Naive thymus-derived CD4-positive, alpha-beta T cell (primary cell): ENCODE data around the gene KSR2. TPM values are rescaled to one million over a fixed set of nuclear protein-coding genes. Genes with fewer than 3 reads are reported as not detected.

Experiments
- ATAC-seq: fragments of 150-1000 bp; cut with Tn5 transposase; 2 replicates; pipeline ENCODE4 v1.10.0; 2021; ENCODE audit warnings: mild to moderate bottlenecking, moderate library complexity
- CTCF ChIA-PET: fragments of 350-600 bp; sonication (Branson Sonifier 250); formaldehyde crosslinking; loops from one replicate; lab custom pipeline; 2021; ENCODE audit warnings: antibody characterized with exemption; lab: Charles Lee
- POLR2A ChIA-PET: fragments of 350-600 bp; sonication (Branson Sonifier 250); formaldehyde crosslinking; loops from one replicate; lab custom pipeline; 2021; ENCODE audit warnings: antibody characterized with exemption, inconsistent platforms; lab: Charles Lee
- DNase-seq, 9 donors: peaks; one replicate each; pipeline versions ENCODE4 v3.0.0 to v3.0.0-alpha.2; 2020 to 2022; ENCODE audit warnings: mixed read lengths in 1 of 9
- H3K27ac ChIP-seq: one replicate; pipeline ENCODE4 v1.7.0; 2013; ENCODE audit warnings: mild to moderate bottlenecking, low read depth, low read length, moderate library complexity
- H3K27me3 ChIP-seq, 2 donors: one replicate each; pipeline ENCODE4 v1.7.0; 2013; ENCODE audit warnings: low read length in 2 of 2, mild to moderate bottlenecking in 2 of 2, moderate library complexity in 2 of 2; ENCODE audit not compliant: control insufficient read depth in 2 of 2, insufficient read depth in 2 of 2
- H3K36me3 ChIP-seq, 3 experiments: 1 replicate in 2 of 3; 2 replicates in 1 of 3; pipeline ENCODE4 v1.7.0; 2013; ENCODE audit warnings: low read length in 3 of 3, mild to moderate bottlenecking in 3 of 3, moderate library complexity in 1 of 3; ENCODE audit not compliant: insufficient read depth in 3 of 3, control insufficient read depth in 2 of 3
- H3K4me1 ChIP-seq, 2 donors: one replicate each; pipeline ENCODE4 v1.7.0; 2013; ENCODE audit warnings: low read length in 2 of 2, mild to moderate bottlenecking in 2 of 2, moderate library complexity in 1 of 2; ENCODE audit not compliant: control insufficient read depth in 2 of 2, insufficient read depth in 2 of 2
- H3K4me3 ChIP-seq: 2 replicates; pipeline ENCODE4 v1.7.0; 2013; ENCODE audit warnings: mild to moderate bottlenecking, low read length
- H3K9me3 ChIP-seq, 3 experiments: 1 replicate in 2 of 3; 2 replicates in 1 of 3; pipeline ENCODE4 v1.7.0; 2013; ENCODE audit warnings: low read length in 3 of 3; ENCODE audit not compliant: control insufficient read depth in 2 of 3
- H3K27ac Mint-ChIP-seq, 9 donors: one replicate each; pipeline ENCODE4 v1.8.0; 2020 to 2022; ENCODE audit warnings: mixed read lengths in 9 of 9, mild to moderate bottlenecking in 8 of 9, moderate library complexity in 5 of 9, inconsistent platforms in 2 of 9
- H3K27me3 Mint-ChIP-seq, 5 donors: one replicate each; pipeline ENCODE4 v1.8.0; 2021 to 2022; ENCODE audit warnings: mixed read lengths in 5 of 5, mild to moderate bottlenecking in 1 of 5
- H3K36me3 Mint-ChIP-seq, 5 donors: one replicate each; pipeline ENCODE4 v1.8.0; 2020 to 2022; ENCODE audit warnings: mixed read lengths in 5 of 5, mild to moderate bottlenecking in 3 of 5, inconsistent platforms in 1 of 5
- H3K4me1 Mint-ChIP-seq, 7 donors: one replicate each; pipeline ENCODE4 v1.8.0; 2020 to 2022; ENCODE audit warnings: mixed read lengths in 7 of 7, mild to moderate bottlenecking in 3 of 7, inconsistent platforms in 1 of 7
- H3K4me3 Mint-ChIP-seq, 10 donors: one replicate each; pipeline ENCODE4 v1.8.0; 2020 to 2022; ENCODE audit warnings: mild to moderate bottlenecking in 10 of 10, mixed read lengths in 10 of 10, moderate library complexity in 6 of 10, inconsistent platforms in 2 of 10
- H3K9me3 Mint-ChIP-seq, 11 donors: one replicate each; pipeline ENCODE4 v1.8.0; 2020 to 2022; ENCODE audit warnings: mixed read lengths in 11 of 11, mild to moderate bottlenecking in 4 of 11, inconsistent platforms in 1 of 11, moderate library complexity in 1 of 11
- intact Hi-C, 2 donors: fragments of 100-400 bp; cut with micrococcal nuclease; formaldehyde crosslinking; loops; one replicate each; pipeline ENCODE4 v1.15.1; 2023
- polyA plus RNA-seq, 2 donors: library from polyadenylated mRNA; unstranded; fragments of 300-500 nt; fragmentation: Illumina TruSeq; gene quantifications; one replicate each; pipeline ENCODE4 v1.2.3, GENCODE V29; 2021
- total RNA-seq, 6 experiments: library from RNA in 5 of 6; stranded (reverse) in 5 of 6; gene quantifications; 1 replicate in 5 of 6; 2 replicates in 1 of 6; pipeline ENCODE4 v1.2.3 and lab custom pipeline; 2021 to 2026

KSR2 gene
- total and polyA plus RNA-seq, 7 experiments from 2014 or later = 0.03 to 0.07 TPM; not detected in 5

- POLR2A ChIA-PET = no interaction called here
- DNase-seq = no peak
- H3K36me3 ChIP-seq = no peaks in the 10 kb centered on the region
- H3K4me1 Mint-ChIP-seq = no peaks in the 10 kb centered on the region
- no peak overlapping the region for H3K4me3 ChIP-seq
- no peak overlapping the region for H3K27ac ChIP-seq
- H3K27me3 Mint-ChIP-seq = peaks cover 0 to 14% (median 8%) of the 10 kb centered on the region in 5 donors
- peaks cover 0 to 5% (median 0%) of the 10 kb centered on the region in 11 donors for H3K9me3 Mint-ChIP-seq
- no peaks in the 10 kb centered on the region for H3K9me3 ChIP-seq
- no peaks in the 10 kb centered on the region for H3K27me3 ChIP-seq
- H3K27ac Mint-ChIP-seq = no peak overlapping the region
- no peaks in the 10 kb centered on the region for H3K36me3 Mint-ChIP-seq
- no peak for ATAC-seq
- CTCF ChIA-PET = interaction anchor here (0.6 kb wide), 1 partner anchor 45 kb away, joined by 4 read pairs; no protein-coding TSS in a partner anchor
- H3K4me3 Mint-ChIP-seq = no peak overlapping the region
- H3K4me1 ChIP-seq = no peaks in the 10 kb centered on the region
- intact Hi-C loops = loop anchor here in 1 of 2 donors (5.0 kb wide), 1 partner anchor 223 kb away; no protein-coding TSS in a partner anchor
Observed at GRCh38 chr12:117574655-117575054, 394.1 kb downstream of the KSR2 start.

GRCh38 chr12:117572755-117573154 lies 396.0 kb downstream of the KSR2 start:
- Mint-ChIP-seq H3K36me3 (no peaks in the 10 kb centered on the region), H3K27ac (no peak overlapping the region), H3K4me1 (no peaks in the 10 kb centered on the region), H3K9me3 (peaks cover 0 to 4% (median 0%) of the 10 kb centered on the region in 11 donors), H3K4me3 (no peak overlapping the region), H3K27me3 (peaks cover 0 to 9% (median 5%) of the 10 kb centered on the region in 5 donors)
- intact Hi-C loops = no loop called here
- Histone ChIP-seq H3K4me3 (no peak overlapping the region), H3K27ac (no peak overlapping the region), H3K4me1 (no peaks in the 10 kb centered on the region), H3K36me3 (no peaks in the 10 kb centered on the region), H3K9me3 (no peaks in the 10 kb centered on the region), H3K27me3 (no peaks in the 10 kb centered on the region)
- no peak for ATAC-seq
- no peak for DNase-seq
- POLR2A ChIA-PET = no interaction called here
- CTCF ChIA-PET = no interaction called here

- CTCF ChIA-PET = no interaction called here
- no peak overlapping the region for H3K4me3 ChIP-seq
- H3K9me3 ChIP-seq = no peaks in the 10 kb centered on the region
- H3K27ac Mint-ChIP-seq = no peak overlapping the region
- no peaks in the 10 kb centered on the region for H3K36me3 Mint-ChIP-seq
- H3K9me3 Mint-ChIP-seq = peaks cover 0 to 9% (median 0%) of the 10 kb centered on the region in 11 donors
- H3K27me3 ChIP-seq = no peaks in the 10 kb centered on the region
- H3K4me1 Mint-ChIP-seq = no peaks in the 10 kb centered on the region
- DNase-seq (no peak), ATAC-seq (no peak)
- no peak overlapping the region for H3K27ac ChIP-seq
- POLR2A ChIA-PET = no interaction called here
- H3K4me3 Mint-ChIP-seq = no peak overlapping the region
- peaks cover 0 to 16% (median 8%) of the 10 kb centered on the region in 5 donors for H3K27me3 Mint-ChIP-seq
- intact Hi-C loops = no loop called here
- H3K4me1 ChIP-seq = no peaks in the 10 kb centered on the region
- no peaks in the 10 kb centered on the region for H3K36me3 ChIP-seq
Observed at GRCh38 chr12:117571321-117571720, 397.5 kb downstream of the KSR2 start.

- intact Hi-C loops = no loop called here
- no peaks in the 10 kb centered on the region for H3K36me3 Mint-ChIP-seq
- Histone ChIP-seq H3K9me3 (no peaks in the 10 kb centered on the region), H3K4me1 (no peaks in the 10 kb centered on the region), H3K27me3 (no peaks in the 10 kb centered on the region), H3K36me3 (no peaks in the 10 kb centered on the region), H3K27ac (no peak overlapping the region), H3K4me3 (no peak overlapping the region)
- H3K4me1 Mint-ChIP-seq = no peaks in the 10 kb centered on the region
- ChIA-PET POLR2A (no interaction called here), CTCF (no interaction called here)
- no peak overlapping the region for H3K4me3 Mint-ChIP-seq
- peaks cover 0 to 18% (median 8%) of the 10 kb centered on the region in 5 donors for H3K27me3 Mint-ChIP-seq
- peaks cover 0 to 9% (median 0%) of the 10 kb centered on the region in 11 donors for H3K9me3 Mint-ChIP-seq
- ATAC-seq (no peak), DNase-seq (no peak)
- no peak overlapping the region for H3K27ac Mint-ChIP-seq
Observed at GRCh38 chr12:117570608-117571007, 398.2 kb downstream of the KSR2 start.

GRCh38 chr12:117567644-117568216 lies 401.1 kb downstream of the KSR2 start:
- Mint-ChIP-seq H3K27ac (no peak overlapping the region), H3K36me3 (no peaks in the 10 kb centered on the region)
- intact Hi-C loops = no loop called here

GRCh38 chr12:117564881-117565280 lies 403.9 kb downstream of the KSR2 start:
- Histone ChIP-seq H3K27me3 (no peaks in the 10 kb centered on the region), H3K9me3 (no peaks in the 10 kb centered on the region), H3K4me3 (no peak overlapping the region), H3K4me1 (no peaks in the 10 kb centered on the region), H3K27ac (no peak overlapping the region), H3K36me3 (no peaks in the 10 kb centered on the region)
- Mint-ChIP-seq H3K4me3 (no peak overlapping the region), H3K9me3 (peaks cover 0 to 5% (median 0%) of the 10 kb centered on the region in 11 donors), H3K4me1 (no peaks in the 10 kb centered on the region), H3K36me3 (no peaks in the 10 kb centered on the region), H3K27ac (no peak overlapping the region), H3K27me3 (peaks cover 0 to 10% (median 4%) of the 10 kb centered on the region in 5 donors)
- no peak for DNase-seq
- ATAC-seq = no peak
- ChIA-PET CTCF (no interaction called here), POLR2A (no interaction called here)
- intact Hi-C loops = no loop called here

More at GRCh38 chr12:117567644-117568216, 401.1 kb downstream of the KSR2 start:
- ATAC-seq (no peak), DNase-seq (no peak)
- Histone ChIP-seq H3K27me3 (no peaks in the 10 kb centered on the region), H3K36me3 (no peaks in the 10 kb centered on the region), H3K9me3 (no peaks in the 10 kb centered on the region), H3K4me1 (no peaks in the 10 kb centered on the region), H3K27ac (no peak overlapping the region), H3K4me3 (no peak overlapping the region)
- ChIA-PET POLR2A (no interaction called here), CTCF (no interaction called here)
- no peaks in the 10 kb centered on the region for H3K4me1 Mint-ChIP-seq
- H3K9me3 Mint-ChIP-seq = peaks cover 0 to 9% (median 0%) of the 10 kb centered on the region in 11 donors
- H3K4me3 Mint-ChIP-seq = no peak overlapping the region
- H3K27me3 Mint-ChIP-seq = peaks cover 0 to 10% (median 0%) of the 10 kb centered on the region in 5 donors

GRCh38 chr12:117563706-117564105 lies 405.1 kb downstream of the KSR2 start:
- Histone ChIP-seq H3K36me3 (no peaks in the 10 kb centered on the region), H3K27me3 (no peaks in the 10 kb centered on the region), H3K27ac (no peak overlapping the region), H3K9me3 (no peaks in the 10 kb centered on the region), H3K4me1 (no peaks in the 10 kb centered on the region), H3K4me3 (no peak overlapping the region)
- intact Hi-C loops = no loop called here
- Mint-ChIP-seq H3K36me3 (no peaks in the 10 kb centered on the region), H3K4me3 (no peak overlapping the region), H3K9me3 (peaks cover 0 to 5% (median 0%) of the 10 kb centered on the region in 11 donors), H3K27ac (no peak overlapping the region), H3K4me1 (no peaks in the 10 kb centered on the region), H3K27me3 (peaks cover 0 to 10% (median 5%) of the 10 kb centered on the region in 5 donors)
- POLR2A ChIA-PET = no interaction called here
- CTCF ChIA-PET = no interaction called here
- ATAC-seq (no peak), DNase-seq (no peak)
